Muscle layer of duodenum (tissue), 2 donors: ENCODE data around the gene QSER1.
"Not testable (repeated sequence)": the region's sequence is repeated elsewhere in the genome, so short reads cannot be mapped to it uniquely, and the experiment has no call there.

Source experiments
- H3K27ac ChIP-seq: one replicate; pipeline ENCODE4 v1.7.0; 2013; ENCODE audit warnings: mild to moderate bottlenecking, low read length
- H3K27me3 ChIP-seq: one replicate; pipeline ENCODE4 v1.7.0; 2013; ENCODE audit warnings: low read depth, mild to moderate bottlenecking, control low read depth, low read length
- H3K36me3 ChIP-seq, 2 donors: one replicate each; pipeline ENCODE4 v1.7.0; 2013; ENCODE audit warnings: low read length in 2 of 2, control low read depth in 1 of 2, mild to moderate bottlenecking in 1 of 2; ENCODE audit not compliant: insufficient read depth in 2 of 2, control insufficient read depth in 1 of 2
- H3K4me1 ChIP-seq, 2 donors: one replicate each; pipeline ENCODE4 v1.7.0; 2013; ENCODE audit warnings: low read length in 2 of 2, mild to moderate bottlenecking in 2 of 2, control low read depth in 1 of 2, moderate library complexity in 1 of 2; ENCODE audit not compliant: insufficient read depth in 2 of 2, control insufficient read depth in 1 of 2
- H3K4me3 ChIP-seq, 2 donors: one replicate each; pipeline ENCODE4 v1.7.0; 2013; ENCODE audit warnings: low read length in 2 of 2, low read depth in 1 of 2, mild to moderate bottlenecking in 1 of 2
- H3K9me3 ChIP-seq, 2 donors: one replicate each; pipeline ENCODE4 v1.7.0; 2013; ENCODE audit warnings: low read length in 2 of 2, control low read depth in 1 of 2, mild to moderate bottlenecking in 1 of 2; ENCODE audit not compliant: control insufficient read depth in 1 of 2
- donor health status: healthy.

The QSER1 gene

DNA sequence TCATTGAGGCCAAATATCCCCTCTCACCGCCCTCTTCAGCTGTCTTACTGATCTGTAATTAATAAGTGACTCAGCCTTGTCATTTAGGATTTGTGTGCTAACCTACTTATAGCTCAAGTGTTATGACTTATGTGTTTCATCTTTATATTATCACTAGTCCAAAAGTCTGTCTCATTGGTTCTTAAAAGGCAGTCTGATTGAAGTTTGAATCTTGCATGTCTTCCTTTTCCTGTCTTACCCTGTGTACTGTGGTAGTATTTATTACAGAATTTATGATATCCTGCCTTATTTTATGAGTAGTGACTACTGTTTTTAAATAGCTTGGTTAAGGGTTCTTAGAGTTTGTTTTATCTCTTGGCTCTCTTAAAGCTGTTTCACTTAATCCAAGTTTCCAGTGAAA lies 129.3 kb downstream of the QSER1 start:
- Histone ChIP-seq H3K27ac (no peak overlapping the region), H3K27me3 (no peaks in the 10 kb centered on the region), H3K4me3 (no peak overlapping the region), H3K36me3 (no peaks in the 10 kb centered on the region), H3K4me1 (no peaks in the 10 kb centered on the region), H3K9me3 (no peaks in the 10 kb centered on the region)

DNA sequence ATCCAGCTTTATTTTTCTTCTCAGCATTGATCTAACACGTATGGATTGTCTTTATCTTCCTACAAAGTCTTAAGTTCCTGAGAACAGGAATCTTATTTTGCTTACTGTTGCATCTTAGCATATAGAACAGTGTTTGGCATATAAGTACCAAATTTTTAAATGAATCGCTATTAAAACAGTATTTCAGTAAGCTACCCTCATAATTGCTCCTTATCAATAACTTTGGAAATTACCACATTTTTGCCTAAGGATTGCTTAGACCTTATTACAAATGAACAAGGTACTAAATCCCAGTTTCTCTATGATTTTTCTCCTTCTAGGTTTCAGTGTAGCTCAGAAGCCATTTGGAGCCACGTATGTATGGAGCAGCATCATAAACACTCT lies 132.7 kb downstream of the QSER1 start:
- no peaks in the 10 kb centered on the region for H3K9me3 ChIP-seq
- H3K27me3 ChIP-seq, result no peaks in the 10 kb centered on the region
- no peaks in the 10 kb centered on the region for H3K4me1 ChIP-seq
- H3K36me3 ChIP-seq, result no peaks in the 10 kb centered on the region
- H3K4me3 ChIP-seq, result no peak overlapping the region
- H3K27ac ChIP-seq, result no peak overlapping the region

DNA sequence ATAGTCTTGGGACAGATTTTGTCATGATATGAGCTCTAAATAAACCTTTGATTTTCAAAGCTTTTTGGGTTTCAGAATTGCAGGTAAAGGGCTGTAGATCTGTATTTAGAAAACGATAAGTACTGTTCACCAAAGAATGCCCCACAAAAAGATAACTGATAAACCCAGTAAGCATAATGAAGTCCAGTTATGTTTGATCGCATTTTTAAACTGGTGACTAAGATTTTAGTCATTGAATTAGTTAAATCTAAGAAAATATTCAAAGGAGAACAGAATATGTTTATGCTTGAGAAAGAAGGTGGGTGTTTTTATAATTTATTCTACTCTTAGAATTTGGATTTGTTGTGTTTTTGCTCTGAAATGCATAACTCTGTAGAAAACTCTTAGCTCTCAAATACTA lies 134.6 kb downstream of the QSER1 start:
- Histone ChIP-seq H3K27me3 (no peaks in the 10 kb centered on the region), H3K27ac (no peak overlapping the region), H3K36me3 (no peaks in the 10 kb centered on the region), H3K9me3 (no peaks in the 10 kb centered on the region), H3K4me3 (no peak overlapping the region), H3K4me1 (no peaks in the 10 kb centered on the region)

DNA sequence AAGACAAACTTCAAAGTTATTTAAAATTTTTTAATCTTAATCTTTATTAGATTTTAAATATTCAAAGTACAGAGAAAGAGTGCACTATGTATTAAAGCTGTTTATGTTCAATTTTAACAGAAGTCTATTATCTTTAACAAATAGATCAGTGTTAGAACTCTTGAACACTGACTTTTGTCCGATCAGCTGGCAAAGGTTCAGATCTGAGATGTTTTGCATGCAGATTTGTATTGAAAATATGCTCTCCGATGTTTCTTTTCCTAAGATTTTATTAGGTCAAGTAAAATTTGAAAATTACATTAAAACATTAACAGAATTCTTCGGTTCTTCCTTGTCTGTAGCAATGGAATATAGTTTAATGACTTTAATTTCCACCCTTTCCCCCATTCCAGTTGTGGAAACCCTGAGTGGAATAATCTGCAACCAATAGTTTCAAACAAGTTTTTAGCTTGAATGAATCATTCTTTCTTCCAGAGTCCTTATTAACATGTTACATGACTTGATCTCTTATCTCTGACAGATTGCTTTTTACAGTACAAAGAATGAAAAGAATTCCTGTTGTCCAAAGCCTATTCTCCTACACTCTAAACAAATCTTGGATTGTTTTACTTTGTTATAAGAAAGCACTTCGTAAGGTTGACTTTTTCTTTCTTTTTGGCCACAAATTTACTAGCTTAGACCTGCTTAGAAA lies 135.4 kb downstream of the QSER1 start:
- Histone ChIP-seq H3K27ac (no peak overlapping the region), H3K9me3 (no peaks in the 10 kb centered on the region), H3K4me3 (no peak overlapping the region), H3K27me3 (no peaks in the 10 kb centered on the region), H3K4me1 (no peaks in the 10 kb centered on the region), H3K36me3 (no peaks in the 10 kb centered on the region)

DNA sequence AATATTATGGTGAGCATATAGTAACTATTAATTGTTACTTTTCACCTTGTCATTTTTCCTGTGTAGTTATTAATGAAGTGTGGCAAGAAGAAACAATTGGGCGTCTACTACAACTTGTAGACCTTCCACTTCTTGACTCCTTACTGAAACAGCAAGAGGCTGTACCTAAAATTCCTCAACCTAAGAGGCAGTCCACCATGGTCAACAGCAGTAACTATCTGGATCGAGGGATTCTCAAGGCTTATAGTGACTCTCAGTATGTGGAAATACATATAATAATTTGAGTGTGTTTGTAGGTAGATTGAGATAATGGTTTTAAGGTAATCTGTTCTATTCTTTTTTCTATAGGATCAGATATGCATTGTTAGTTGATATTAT lies 135.9 kb downstream of the QSER1 start:
- no peak overlapping the region for H3K27ac ChIP-seq
- no peak overlapping the region for H3K4me3 ChIP-seq
- H3K9me3 ChIP-seq, result no peaks in the 10 kb centered on the region
- H3K27me3 ChIP-seq, result no peaks in the 10 kb centered on the region
- no peaks in the 10 kb centered on the region for H3K36me3 ChIP-seq
- no peaks in the 10 kb centered on the region for H3K4me1 ChIP-seq

DNA sequence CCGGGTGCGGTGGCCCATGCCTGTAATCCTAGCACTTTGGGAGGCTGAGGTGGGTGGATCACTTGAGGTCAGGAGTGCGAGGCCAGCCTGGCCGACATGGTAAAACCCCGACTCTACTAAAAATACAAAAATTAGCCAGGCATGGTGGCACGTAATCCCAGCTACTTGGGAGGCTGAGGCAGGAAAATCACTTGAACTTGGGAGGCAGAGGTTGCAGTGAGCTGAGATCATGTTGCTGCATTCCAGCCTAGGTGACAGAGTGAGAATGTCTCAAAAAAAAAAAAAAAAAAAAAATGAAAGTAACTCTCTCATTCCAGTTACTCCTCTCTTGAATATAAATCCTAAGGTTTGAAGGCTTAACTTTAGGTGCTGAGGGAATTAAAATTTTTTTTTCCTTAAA lies 136.6 kb downstream of the QSER1 start:
- not testable (repeated sequence) for H3K4me3 ChIP-seq, H3K4me1 ChIP-seq, H3K36me3 ChIP-seq, H3K27ac ChIP-seq, H3K27me3 ChIP-seq, H3K9me3 ChIP-seq
